ENCODE measurements around the gene ENOX1. TPM values are rescaled to one million over a fixed set of nuclear protein-coding genes. Genes with fewer than 3 reads are reported as not detected.

Gene ENOX1
- total and polyA plus RNA-seq, 2 of the 8 experiments (the other 6 are each of a cell fraction or from before 2014, with no cell fraction given), result 0.23 to 0.37 TPM

GRCh38 chr13:43180837-43181236 is 605.9 kb downstream of the ENOX1 start:
- Histone ChIP-seq H3K56ac (replicated peaks; ENCODE audit: insufficient read length, low read depth, low read length) (no peak overlapping the region), H3K27me3 (replicated peaks in 1 of 4; ENCODE audit: control insufficient read depth in 3 of 4, extremely low read depth in 1 of 4, insufficient read depth in 3 of 4, low read length in 3 of 4) (no peaks in the 10 kb centered on the region), H3K9ac (replicated peaks in 1 of 4; ENCODE audit: extremely low read depth in 1 of 4, low read depth in 3 of 4, low read length in 3 of 4) (no peak overlapping the region), H4K20me1 (replicated peaks in 1 of 2; ENCODE audit: control insufficient read depth in 1 of 2, insufficient read depth in 2 of 2, low read length in 2 of 2) (no peaks in the 10 kb centered on the region), H2BK20ac (ENCODE audit: low read length) (no peak overlapping the region), H3K14ac (ENCODE audit: insufficient read length) (no peak overlapping the region), H3K79me2 (ENCODE audit: control insufficient read depth in 1 of 2, insufficient read depth in 2 of 2, low read length in 2 of 2) (no peaks in the 10 kb centered on the region), H3K4ac (replicated peaks; ENCODE audit: insufficient read length, low read depth, low read length) (no peak overlapping the region), H2BK12ac (ENCODE audit: low read depth, low read length) (no peak overlapping the region), H2BK15ac (ENCODE audit: low read length) (0 out of 2 replicates have a peak overlapping the region, but pooled peaks have one; percentile 63), H3K79me1 (ENCODE audit: low read depth, low read length) (no peaks in the 10 kb centered on the region), H3K27ac (ENCODE audit: low read depth, low read length) (no peak overlapping the region), H2BK120ac (replicated peaks; ENCODE audit: low read depth, low read length) (no peak overlapping the region), H4K91ac (replicated peaks; ENCODE audit: insufficient read length, low read length) (no peak overlapping the region), H3K23me2 (ENCODE audit: low read depth, low read length) (no peaks in the 10 kb centered on the region), H3K4me3 (ENCODE audit: extremely low read depth in 1 of 4, insufficient read depth in 2 of 4, low read depth in 3 of 4, low read length in 4 of 4) (no peak overlapping the region), H2BK5ac (ENCODE audit: low read depth, low read length) (no peak overlapping the region), H4K5ac (ENCODE audit: insufficient read length, low read depth, low read length) (no peak overlapping the region), H2AK5ac (ENCODE audit: low read depth, low read length) (no peak overlapping the region), H3K18ac (ENCODE audit: extremely low read depth, low read length) (no peak overlapping the region), H4K8ac (ENCODE audit: extremely low read depth, insufficient read depth, low read length) (no peak overlapping the region), H2AFZ (ENCODE audit: low read length) (0 out of 2 replicates have a peak overlapping the region, but pooled peaks have one; percentile 56), H3K36me3 (ENCODE audit: control insufficient read depth in 2 of 4, insufficient read depth in 4 of 4, low read length in 3 of 4) (no peaks in the 10 kb centered on the region), H3K23ac (ENCODE audit: insufficient read length) (no peak overlapping the region), H3K4me1 (replicated peaks in 1 of 4; ENCODE audit: control insufficient read depth in 3 of 4, insufficient read depth in 4 of 4, low read length in 3 of 4) (peaks cover 0 to 3% (median 0%) of the 10 kb centered on the region in 4 experiments; a peak in 1 of 7 replicates), H3K4me2 (ENCODE audit: insufficient read depth in 1 of 2, low read depth in 2 of 2, low read length in 2 of 2) (no peak overlapping the region), H3K9me3 (ENCODE audit: insufficient read depth in 2 of 2, low read depth in 1 of 2, low read length in 1 of 2) (no peaks in the 10 kb centered on the region; a peak in 1 of 4 replicates)
- TF ChIP-seq RAD21 (IDR thresholded peaks at IDR 0.05 in 1 of 2, conservative IDR thresholded peaks at IDR 0.05 in 1 of 2; ENCODE audit: low read depth in 2 of 2, low read length in 2 of 2) (peak in 1 of 2 experiments; percentile 16; a peak in 1 of 4 replicates), BRCA1 (IDR thresholded peaks at IDR 0.05; ENCODE audit: low read depth, low read length) (no peak), RNF2 (IDR thresholded peaks at IDR 0.05; ENCODE audit: borderline replicate concordance, low read depth, low read length, missing control alignments, poor library complexity, severe bottlenecking) (no peak), CTCF (IDR thresholded peaks at IDR 0.05; ENCODE audit: control extremely low read depth in 1 of 3, insufficient read depth in 1 of 3, low read depth in 1 of 3, low read length in 3 of 3) (no peak), SP2 (IDR thresholded peaks at IDR 0.05; ENCODE audit: low read length) (no peak), MAFK (IDR thresholded peaks at IDR 0.05; ENCODE audit: low read depth, low read length) (no peak), CREB1 (IDR thresholded peaks at IDR 0.05) (no peak), FOSL1 (IDR thresholded peaks at IDR 0.05; ENCODE audit: insufficient read depth, low read depth, low read length) (no peak)
- CTCF ChIA-PET (ENCODE audit: partially characterized antibody), result interaction anchor here (1.0 to 1.3 kb wide), 2 partner anchors 364 to 487 kb away, joined by 3 read pairs; no protein-coding TSS in a partner anchor
- POLR2A ChIA-PET (ENCODE audit: partially characterized antibody), result no interaction called here
- 85% methylated on average over 16 of the region's 16 CpGs; no CpG with 5 or more reads in 1 of the 2 experiments for WGBS, 2 experiments (ENCODE audit: extremely low coverage in 1 of 2, insufficient coverage in 1 of 2, insufficient read length in 1 of 2, insufficient replicate concordance in 2 of 2, low coverage in 1 of 2, low lambda C conversion rate in 2 of 2, missing lambda C conversion rate in 1 of 2)
- FAIRE-seq, result no peak
- no peak for DNase-seq (ENCODE audit: low read depth in 1 of 2, low spot score in 2 of 2)

Measured in H1 (cell line).